ENCODE measurements around the gene KCNIP1.
"Not testable (repeated sequence)": the region's sequence is repeated elsewhere in the genome, so short reads cannot be mapped to it uniquely, and the experiment has no call there.

Gene KCNIP1

GRCh38 chr5:170545313-170545712, 41.5 kb downstream of the KCNIP1 start:
- Histone ChIP-seq H3K4me3 (ENCODE audit: low read length in 2 of 2) (no peak overlapping the region), H3K27me3 (ENCODE audit: control insufficient read depth in 2 of 2, insufficient read depth in 2 of 2, low read length in 2 of 2) (no peaks in the 10 kb centered on the region), H3K4me1 (ENCODE audit: control insufficient read depth in 2 of 2, insufficient read depth in 2 of 2, low read length in 2 of 2) (no peaks in the 10 kb centered on the region), H3K9me3 (ENCODE audit: control insufficient read depth in 2 of 2, low read length in 2 of 2) (no peaks in the 10 kb centered on the region), H3K9ac (ENCODE audit: low read depth in 1 of 2, low read length in 2 of 2) (no peak overlapping the region), H3K27ac (ENCODE audit: low read depth in 2 of 2, low read length in 2 of 2) (no peak overlapping the region), H3K36me3 (ENCODE audit: control insufficient read depth in 2 of 2, insufficient read depth in 2 of 2, low read length in 2 of 2) (no peaks in the 10 kb centered on the region)

DNA sequence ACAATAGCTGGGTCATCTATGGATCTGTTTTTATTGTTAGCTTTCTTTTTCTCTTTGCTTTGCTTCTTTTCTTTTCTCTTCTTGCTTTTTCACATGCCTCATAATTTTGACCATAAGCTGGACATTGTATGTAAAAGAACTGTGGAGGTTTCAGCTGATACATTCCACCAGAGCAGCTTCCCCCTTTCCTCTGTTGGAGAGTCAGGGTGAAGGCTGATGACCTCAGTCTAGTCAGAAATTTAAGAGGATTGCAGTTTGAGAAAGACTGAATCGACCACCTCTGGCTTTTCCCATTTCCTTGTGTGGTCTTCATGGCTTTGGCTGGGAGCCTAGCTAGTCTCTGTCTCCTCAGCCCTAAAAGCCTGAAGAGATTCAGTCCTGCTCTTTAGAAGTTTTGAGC, 42.0 kb downstream of the KCNIP1 start:
- Histone ChIP-seq H3K27ac (ENCODE audit: low read depth in 2 of 2, low read length in 2 of 2) (no peak overlapping the region), H3K9me3 (ENCODE audit: control insufficient read depth in 2 of 2, low read length in 2 of 2) (no peaks in the 10 kb centered on the region), H3K4me1 (ENCODE audit: control insufficient read depth in 2 of 2, insufficient read depth in 2 of 2, low read length in 2 of 2) (no peaks in the 10 kb centered on the region), H3K36me3 (ENCODE audit: control insufficient read depth in 2 of 2, insufficient read depth in 2 of 2, low read length in 2 of 2) (no peaks in the 10 kb centered on the region), H3K4me3 (ENCODE audit: low read length in 2 of 2) (no peak overlapping the region), H3K27me3 (ENCODE audit: control insufficient read depth in 2 of 2, insufficient read depth in 2 of 2, low read length in 2 of 2) (no peaks in the 10 kb centered on the region), H3K9ac (ENCODE audit: low read depth in 1 of 2, low read length in 2 of 2) (no peak overlapping the region)

- H3K4me1 ChIP-seq (ENCODE audit: control insufficient read depth in 2 of 2, insufficient read depth in 2 of 2, low read length in 2 of 2), result no peaks in the 10 kb centered on the region
- no peak overlapping the region for H3K9ac ChIP-seq (ENCODE audit: low read depth in 1 of 2, low read length in 2 of 2)
- H3K4me3 ChIP-seq (ENCODE audit: low read length in 2 of 2), result no peak overlapping the region
- no peaks in the 10 kb centered on the region for H3K36me3 ChIP-seq (ENCODE audit: control insufficient read depth in 2 of 2, insufficient read depth in 2 of 2, low read length in 2 of 2)
- no peaks in the 10 kb centered on the region for H3K27me3 ChIP-seq (ENCODE audit: control insufficient read depth in 2 of 2, insufficient read depth in 2 of 2, low read length in 2 of 2)
- no peak overlapping the region for H3K27ac ChIP-seq (ENCODE audit: low read depth in 2 of 2, low read length in 2 of 2)
- no peaks in the 10 kb centered on the region for H3K9me3 ChIP-seq (ENCODE audit: control insufficient read depth in 2 of 2, low read length in 2 of 2)
Observed at GRCh38 chr5:170546282-170546681, 42.5 kb downstream of the KCNIP1 start.

GRCh38 chr5:170550382-170550781, 46.6 kb downstream of the KCNIP1 start:
- not testable (repeated sequence) for H3K9me3 ChIP-seq (ENCODE audit: control insufficient read depth in 2 of 2, low read length in 2 of 2); H3K36me3 ChIP-seq (ENCODE audit: control insufficient read depth in 2 of 2, insufficient read depth in 2 of 2, low read length in 2 of 2); H3K4me3 ChIP-seq (ENCODE audit: low read length in 2 of 2); H3K9ac ChIP-seq (ENCODE audit: low read depth in 1 of 2, low read length in 2 of 2); H3K27ac ChIP-seq (ENCODE audit: low read depth in 2 of 2, low read length in 2 of 2); H3K4me1 ChIP-seq (ENCODE audit: control insufficient read depth in 2 of 2, insufficient read depth in 2 of 2, low read length in 2 of 2); H3K27me3 ChIP-seq (ENCODE audit: control insufficient read depth in 2 of 2, insufficient read depth in 2 of 2, low read length in 2 of 2)

DNA sequence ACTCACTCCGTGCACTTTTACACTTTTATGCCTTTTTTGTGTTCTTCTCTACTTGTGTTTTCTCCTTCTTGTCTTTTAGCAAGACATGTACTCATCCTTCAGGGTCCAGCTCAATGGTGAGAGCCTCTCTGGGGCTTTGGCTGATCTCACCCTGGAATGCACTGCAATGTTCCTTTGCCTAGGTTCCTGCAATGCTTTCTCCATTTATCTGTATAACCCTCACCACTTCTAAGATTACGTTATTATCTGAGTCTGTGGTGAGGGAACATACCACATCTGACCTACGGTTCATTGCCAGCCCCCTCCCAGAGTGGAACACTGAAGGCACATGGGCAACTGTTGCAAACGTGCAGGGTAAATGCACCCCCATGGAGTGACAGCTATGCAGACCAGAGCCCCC, 47.3 kb downstream of the KCNIP1 start:
- H3K4me1 ChIP-seq (ENCODE audit: control insufficient read depth in 2 of 2, insufficient read depth in 2 of 2, low read length in 2 of 2), result peaks cover 0 to 5% of the 10 kb centered on the region in 2 donors
- no peaks in the 10 kb centered on the region for H3K27me3 ChIP-seq (ENCODE audit: control insufficient read depth in 2 of 2, insufficient read depth in 2 of 2, low read length in 2 of 2)
- H3K9me3 ChIP-seq (ENCODE audit: control insufficient read depth in 2 of 2, low read length in 2 of 2), result no peaks in the 10 kb centered on the region
- H3K36me3 ChIP-seq (ENCODE audit: control insufficient read depth in 2 of 2, insufficient read depth in 2 of 2, low read length in 2 of 2), result no peaks in the 10 kb centered on the region
- no peak overlapping the region for H3K27ac ChIP-seq (ENCODE audit: low read depth in 2 of 2, low read length in 2 of 2)
- no peak overlapping the region for H3K4me3 ChIP-seq (ENCODE audit: low read length in 2 of 2)
- no peak overlapping the region for H3K9ac ChIP-seq (ENCODE audit: low read depth in 1 of 2, low read length in 2 of 2)

- H3K9me3 ChIP-seq (ENCODE audit: control insufficient read depth in 2 of 2, low read length in 2 of 2), result no peaks in the 10 kb centered on the region
- H3K27me3 ChIP-seq (ENCODE audit: control insufficient read depth in 2 of 2, insufficient read depth in 2 of 2, low read length in 2 of 2), result no peaks in the 10 kb centered on the region
- H3K36me3 ChIP-seq (ENCODE audit: control insufficient read depth in 2 of 2, insufficient read depth in 2 of 2, low read length in 2 of 2), result no peaks in the 10 kb centered on the region
- H3K27ac ChIP-seq (ENCODE audit: low read depth in 2 of 2, low read length in 2 of 2), result no peak overlapping the region
- no peak overlapping the region for H3K4me3 ChIP-seq (ENCODE audit: low read length in 2 of 2)
- peaks cover 0 to 5% of the 10 kb centered on the region in 2 donors for H3K4me1 ChIP-seq (ENCODE audit: control insufficient read depth in 2 of 2, insufficient read depth in 2 of 2, low read length in 2 of 2)
- no peak overlapping the region for H3K9ac ChIP-seq (ENCODE audit: low read depth in 1 of 2, low read length in 2 of 2)
Observed at GRCh38 chr5:170551622-170552021, 47.8 kb downstream of the KCNIP1 start.

- Histone ChIP-seq H3K9me3 (ENCODE audit: control insufficient read depth in 2 of 2, low read length in 2 of 2) (no peaks in the 10 kb centered on the region), H3K4me3 (ENCODE audit: low read length in 2 of 2) (no peak overlapping the region), H3K4me1 (ENCODE audit: control insufficient read depth in 2 of 2, insufficient read depth in 2 of 2, low read length in 2 of 2) (peaks cover 0 to 5% of the 10 kb centered on the region in 2 donors), H3K36me3 (ENCODE audit: control insufficient read depth in 2 of 2, insufficient read depth in 2 of 2, low read length in 2 of 2) (no peaks in the 10 kb centered on the region), H3K27ac (ENCODE audit: low read depth in 2 of 2, low read length in 2 of 2) (peak overlapping the region in 1 of 2 donors; percentile 6), H3K9ac (ENCODE audit: low read depth in 1 of 2, low read length in 2 of 2) (no peak overlapping the region), H3K27me3 (ENCODE audit: control insufficient read depth in 2 of 2, insufficient read depth in 2 of 2, low read length in 2 of 2) (no peaks in the 10 kb centered on the region)
Observed at GRCh38 chr5:170552621-170553115, 48.8 kb downstream of the KCNIP1 start.

DNA sequence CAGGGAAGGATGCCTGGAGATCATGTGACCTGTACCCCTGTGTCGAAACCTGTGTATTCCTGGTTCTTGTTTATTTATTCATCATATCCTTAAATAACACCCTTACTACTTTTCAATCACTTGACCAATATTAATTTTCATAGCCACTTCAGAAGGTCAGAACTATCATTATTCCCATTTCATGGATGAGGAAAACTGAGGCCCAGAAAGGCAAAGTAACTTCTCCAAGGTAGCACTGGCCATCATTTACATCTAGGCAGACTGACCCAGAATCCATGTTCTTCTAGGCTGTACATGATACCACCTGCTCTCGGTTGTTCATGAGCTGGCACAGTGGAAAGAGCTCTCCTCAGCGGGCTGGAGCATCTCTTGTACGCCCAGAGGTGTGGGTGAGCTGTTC, 49.4 kb downstream of the KCNIP1 start:
- Histone ChIP-seq H3K27me3 (ENCODE audit: control insufficient read depth in 2 of 2, insufficient read depth in 2 of 2, low read length in 2 of 2) (no peaks in the 10 kb centered on the region), H3K4me3 (ENCODE audit: low read length in 2 of 2) (no peak overlapping the region), H3K4me1 (ENCODE audit: control insufficient read depth in 2 of 2, insufficient read depth in 2 of 2, low read length in 2 of 2) (peaks cover 0 to 5% of the 10 kb centered on the region in 2 donors), H3K36me3 (ENCODE audit: control insufficient read depth in 2 of 2, insufficient read depth in 2 of 2, low read length in 2 of 2) (no peaks in the 10 kb centered on the region), H3K9ac (ENCODE audit: low read depth in 1 of 2, low read length in 2 of 2) (no peak overlapping the region), H3K27ac (ENCODE audit: low read depth in 2 of 2, low read length in 2 of 2) (no peak overlapping the region), H3K9me3 (ENCODE audit: control insufficient read depth in 2 of 2, low read length in 2 of 2) (no peaks in the 10 kb centered on the region)

- H3K27ac ChIP-seq (ENCODE audit: low read depth in 2 of 2, low read length in 2 of 2), result peak overlapping the region in 1 of 2 donors; percentile 19
Observed at GRCh38 chr5:170554521-170555267, 50.9 kb downstream of the KCNIP1 start.

GRCh38 chr5:170557314-170557713, 53.5 kb downstream of the KCNIP1 start:
- Histone ChIP-seq H3K36me3 (ENCODE audit: control insufficient read depth in 2 of 2, insufficient read depth in 2 of 2, low read length in 2 of 2) (no peaks in the 10 kb centered on the region), H3K4me3 (ENCODE audit: low read length in 2 of 2) (no peak overlapping the region), H3K9ac (ENCODE audit: low read depth in 1 of 2, low read length in 2 of 2) (no peak overlapping the region), H3K27me3 (ENCODE audit: control insufficient read depth in 2 of 2, insufficient read depth in 2 of 2, low read length in 2 of 2) (no peaks in the 10 kb centered on the region), H3K4me1 (ENCODE audit: control insufficient read depth in 2 of 2, insufficient read depth in 2 of 2, low read length in 2 of 2) (peaks cover 0 to 5% of the 10 kb centered on the region in 2 donors), H3K27ac (ENCODE audit: low read depth in 2 of 2, low read length in 2 of 2) (no peak overlapping the region), H3K9me3 (ENCODE audit: control insufficient read depth in 2 of 2, low read length in 2 of 2) (no peaks in the 10 kb centered on the region)

More at GRCh38 chr5:170554521-170555267, 50.9 kb downstream of the KCNIP1 start:
- Histone ChIP-seq H3K9ac (ENCODE audit: low read depth in 1 of 2, low read length in 2 of 2) (no peak overlapping the region), H3K27me3 (ENCODE audit: control insufficient read depth in 2 of 2, insufficient read depth in 2 of 2, low read length in 2 of 2) (no peaks in the 10 kb centered on the region), H3K9me3 (ENCODE audit: control insufficient read depth in 2 of 2, low read length in 2 of 2) (no peaks in the 10 kb centered on the region), H3K4me1 (ENCODE audit: control insufficient read depth in 2 of 2, insufficient read depth in 2 of 2, low read length in 2 of 2) (peaks cover 0 to 5% of the 10 kb centered on the region in 2 donors), H3K36me3 (ENCODE audit: control insufficient read depth in 2 of 2, insufficient read depth in 2 of 2, low read length in 2 of 2) (no peaks in the 10 kb centered on the region), H3K4me3 (ENCODE audit: low read length in 2 of 2) (no peak overlapping the region)

All from mucosa of rectum (tissue), 2 donors.